Measurements from ENCODE around the gene NSG1. TPM values are rescaled to one million over a fixed set of nuclear protein-coding genes. Genes with fewer than 3 reads are reported as not detected.

The NSG1 gene
- total RNA-seq (1.0 and 2.0 TPM in 2 replicates), polyA plus RNA-seq (2.9 and 3.3 TPM in 2 replicates), polyA minus RNA-seq (1.0 and 3.4 TPM in 2 replicates), Bru-seq, nascent RNA (percentile 8 among the genes with signal in this experiment), BruChase-seq, experiment 1, labeled RNA remaining after a 6-hour chase (percentile 13 among the genes with signal in this experiment), BruChase-seq, experiment 2, labeled RNA remaining after a 2-hour chase (percentile 13 among the genes with signal in this experiment)
- polyA plus RNA-seq (2011; cell fraction: cytosol; rRNA removed), result 3.2 and 3.7 TPM in 2 replicates
- polyA plus RNA-seq (2011; cell fraction: nucleus; rRNA removed), result 2.2 and 3.0 TPM in 2 replicates
- 2.0 and 2.2 TPM in 2 replicates for polyA plus RNA-seq (2012)
- polyA minus RNA-seq (2011; cell fraction: cytosol; rRNA and poly(A)+ RNA removed), result not detected
- polyA minus RNA-seq (2011; cell fraction: nucleus; rRNA and poly(A)+ RNA removed), result 0.72 and 0.87 TPM in 2 replicates
- long read RNA-seq, partial matches to known transcripts, result 1 of 1 reads
- long read RNA-seq, other reads (novel, unspliced or antisense), result 0 of 1 reads

GRCh38 chr4:4386736-4387392, at the start of gene NSG1:
Gene NSG1 (plus strand): TSS chr4:4387102. CDS start chr4:4387630, 528 bp downstream.
- Histone ChIP-seq H3K36me3 (ENCODE audit: control insufficient read depth in 2 of 2, extremely low read depth in 1 of 2, insufficient read depth in 2 of 2, low read length in 2 of 2) (no peaks in the 10 kb centered on the region), H3K4me2 (ENCODE audit: insufficient read depth, low read length) (peak within 1 kb of the TSS; percentile 15), H3K27me3 (ENCODE audit: control insufficient read depth in 2 of 2, insufficient read depth in 2 of 2, low read length in 2 of 2) (peaks cover 40 to 41% of the 10 kb centered on the region in 2 experiments), H2AFZ (ENCODE audit: low read depth, low read length) (no peak within 1 kb of the TSS), H3K79me2 (ENCODE audit: control insufficient read depth, insufficient read depth, low read length) (no peaks in the 10 kb centered on the region), H3K4me3 (replicated peaks in 1 of 3; ENCODE audit: insufficient read depth in 1 of 3, low read depth in 1 of 3, low read length in 3 of 3) (peak within 1 kb of the TSS in 1 of 3 experiments; percentile 31), H4K20me1 (replicated peaks; ENCODE audit: control insufficient read depth, extremely low read depth, insufficient read depth, low read length) (no peaks in the 10 kb centered on the region), H3K4me1 (ENCODE audit: control insufficient read depth, extremely low read depth, insufficient read depth, low read length) (peaks cover 7% of the 10 kb centered on the region), H3K27ac (ENCODE audit: insufficient read depth, low read depth, low read length) (no peak within 1 kb of the TSS), H3K9ac (replicated peaks; ENCODE audit: extremely low read depth, insufficient read depth, low read length) (no peak within 1 kb of the TSS), H3K9me1 (replicated peaks; ENCODE audit: control insufficient read depth, extremely low read depth, insufficient read depth, low read length) (no peaks in the 10 kb centered on the region), H3K9me3 (replicated peaks; ENCODE audit: control insufficient read depth, insufficient read depth, low read length) (no peaks in the 10 kb centered on the region)
- intact Hi-C loops (cut with micrococcal nuclease), result no loop called here
- TF ChIP-seq CTCF (IDR thresholded peaks at IDR 0.05; ENCODE audit: extremely low read depth in 1 of 2, insufficient read depth in 1 of 2, low read depth in 1 of 2, low read length in 2 of 2), result no peak
- TF ChIP-seq GATA2 (IDR thresholded peaks at IDR 0.05; ENCODE audit: insufficient read depth, insufficient read length, low read depth, low read length), result no peak
- TF ChIP-seq MYC (IDR thresholded peaks at IDR 0.05; ENCODE audit: low read depth, low read length), result no peak
- no peak for TF ChIP-seq FOS (IDR thresholded peaks at IDR 0.05; ENCODE audit: borderline replicate concordance, insufficient read depth, low read length)
- peak; percentile 66 for TF ChIP-seq EZH2 (IDR thresholded peaks at IDR 0.05; ENCODE audit: borderline replicate concordance, low read depth, low read length, severe bottlenecking)
- no peak for TF ChIP-seq JUN (IDR thresholded peaks at IDR 0.05; ENCODE audit: borderline replicate concordance, insufficient read depth, insufficient read length, low read depth)
- no peak for TF ChIP-seq POLR2A (IDR thresholded peaks at IDR 0.05; ENCODE audit: low read depth, low read length)
- TF ChIP-seq MAX (IDR thresholded peaks at IDR 0.05; ENCODE audit: insufficient read depth, insufficient read length), result no peak
- TF ChIP-seq POLR2AphosphoS5 (IDR thresholded peaks at IDR 0.05; ENCODE audit: insufficient read depth, low read depth, low read length), result no peak
- CTCF ChIA-PET, result no interaction called here
- BruUV-seq (replicated peaks), result no TSS peak
- POLR2A ChIA-PET, result no interaction called here
- dilution Hi-C loops (cut with MboI; ENCODE audit: extremely low pct_ligation_motif_present, low sequenced_read_pairs), result no loop called here
- FAIRE-seq (no peak), DNase-seq (ENCODE audit: low read depth, low spot score) (no peak)

Data from endothelial cell of umbilical vein (primary cell).